Activated T-cell treated with anti-CD3 and anti-CD28 coated beads, Interleukin-2, amount 50 U/mL, for 24 hours (primary cell): ENCODE measurements around the gene POLL.
A peak's percentile ranks its signal among the peaks of the same experiment; 100 is the strongest.
"Not testable (repeated sequence)": the region's sequence is repeated elsewhere in the genome, so short reads cannot be mapped to it uniquely, and the experiment has no call there.

Source experiments
- DNase-seq: peaks from one replicate; pipeline ENCODE4 v3.0.0-alpha.2; 2020
- H3K27ac Mint-ChIP-seq: 2 replicates; pipeline ENCODE4 v1.8.0; 2020; ENCODE audit warnings: mild to moderate bottlenecking, mixed read lengths
- H3K27me3 Mint-ChIP-seq: 2 replicates; pipeline ENCODE4 v1.8.0; 2020; ENCODE audit warnings: mixed read lengths
- H3K36me3 Mint-ChIP-seq: 2 replicates; pipeline ENCODE4 v1.8.0; 2020; ENCODE audit warnings: low read depth, mixed read lengths
- H3K4me1 Mint-ChIP-seq: 2 replicates; pipeline ENCODE4 v1.8.0; 2020; ENCODE audit warnings: low read depth, mixed read lengths
- H3K4me3 Mint-ChIP-seq: 2 replicates; pipeline ENCODE4 v1.8.0; 2020; ENCODE audit warnings: mild to moderate bottlenecking, moderate library complexity, mixed read lengths
- H3K9me3 Mint-ChIP-seq: 2 replicates; pipeline ENCODE4 v1.8.0; 2020; ENCODE audit warnings: mixed read lengths

POLL gene

GRCh38 chr10:101593331-101593730 lies 5.3 kb upstream of the POLL start:
- H3K4me1 Mint-ChIP-seq, H3K36me3 Mint-ChIP-seq, H3K9me3 Mint-ChIP-seq: not testable (repeated sequence)

GRCh38 chr10:101588879-101589278 lies 822 bp upstream of the POLL start:
- Mint-ChIP-seq H3K4me3 (peak overlapping the region; percentile 93), H3K27me3 (no peaks in the 10 kb centered on the region), H3K9me3 (no peaks in the 10 kb centered on the region), H3K4me1 (peaks cover 26% of the 10 kb centered on the region), H3K36me3 (peaks cover 37% of the 10 kb centered on the region), H3K27ac (no peak overlapping the region)
- no peak for DNase-seq

More at GRCh38 chr10:101593331-101593730, 5.3 kb upstream of the POLL start:
- not testable (repeated sequence) for H3K27ac Mint-ChIP-seq, H3K27me3 Mint-ChIP-seq, DNase-seq, H3K4me3 Mint-ChIP-seq

- H3K9me3 Mint-ChIP-seq = no peaks in the 10 kb centered on the region
- H3K36me3 Mint-ChIP-seq = peaks cover 57% of the 10 kb centered on the region
- H3K4me1 Mint-ChIP-seq = peaks cover 26% of the 10 kb centered on the region
- H3K4me3 Mint-ChIP-seq = peak overlapping the region; percentile 26
- peak overlapping the region; percentile 31 for H3K27ac Mint-ChIP-seq
- DNase-seq = no peak
- H3K27me3 Mint-ChIP-seq = no peaks in the 10 kb centered on the region
These were observed 2.2 kb downstream of the POLL start for GRCh38 chr10:101585841-101586240.

- Mint-ChIP-seq H3K9me3 (no peaks in the 10 kb centered on the region), H3K27me3 (no peaks in the 10 kb centered on the region), H3K4me3 (no peak overlapping the region), H3K27ac (no peak overlapping the region), H3K36me3 (peaks cover 69% of the 10 kb centered on the region), H3K4me1 (peaks cover 5% of the 10 kb centered on the region)
- no peak for DNase-seq
These were observed 7.3 kb downstream of the POLL start for GRCh38 chr10:101580486-101581399.

GRCh38 chr10:101579516-101579870 lies 8.6 kb downstream of the POLL start:
- no peaks in the 10 kb centered on the region for H3K9me3 Mint-ChIP-seq
- no peak overlapping the region for H3K4me3 Mint-ChIP-seq
- no peak for DNase-seq
- H3K27me3 Mint-ChIP-seq = no peaks in the 10 kb centered on the region
- peaks cover 59% of the 10 kb centered on the region for H3K36me3 Mint-ChIP-seq
- peaks cover 2% of the 10 kb centered on the region for H3K4me1 Mint-ChIP-seq
- H3K27ac Mint-ChIP-seq = no peak overlapping the region

GRCh38 chr10:101578803-101579515 lies 9.1 kb downstream of the POLL start:
- DNase-seq = no peak
- Mint-ChIP-seq H3K4me1 (no peaks in the 10 kb centered on the region), H3K4me3 (no peak overlapping the region), H3K36me3 (peaks cover 56% of the 10 kb centered on the region), H3K27me3 (no peaks in the 10 kb centered on the region), H3K27ac (no peak overlapping the region), H3K9me3 (no peaks in the 10 kb centered on the region)

GRCh38 chr10:101578192-101578591 lies 9.9 kb downstream of the POLL start:
- peak; percentile 23 for DNase-seq
- no peaks in the 10 kb centered on the region for H3K4me1 Mint-ChIP-seq
- H3K27me3 Mint-ChIP-seq = no peaks in the 10 kb centered on the region
- peak overlapping the region; percentile 40 for H3K27ac Mint-ChIP-seq
- peaks cover 49% of the 10 kb centered on the region for H3K36me3 Mint-ChIP-seq
- no peaks in the 10 kb centered on the region for H3K9me3 Mint-ChIP-seq
- H3K4me3 Mint-ChIP-seq = no peak overlapping the region

- Mint-ChIP-seq H3K36me3 (peaks cover 43% of the 10 kb centered on the region), H3K9me3 (no peaks in the 10 kb centered on the region), H3K27me3 (no peaks in the 10 kb centered on the region), H3K4me3 (no peak overlapping the region), H3K4me1 (no peaks in the 10 kb centered on the region), H3K27ac (peak overlapping the region; percentile 6)
- DNase-seq = peak; percentile 26
These were observed 10.8 kb downstream of the POLL start for GRCh38 chr10:101577121-101577871.

GRCh38 chr10:101576211-101576863 lies 11.7 kb downstream of the POLL start:
- Mint-ChIP-seq H3K9me3 (no peaks in the 10 kb centered on the region), H3K36me3 (peaks cover 38% of the 10 kb centered on the region), H3K4me1 (no peaks in the 10 kb centered on the region), H3K27ac (peak overlapping the region; percentile 38), H3K27me3 (no peaks in the 10 kb centered on the region), H3K4me3 (no peak overlapping the region)
- DNase-seq = peak; percentile 25

GRCh38 chr10:101575580-101576210 lies 12.4 kb downstream of the POLL start:
- no peak overlapping the region for H3K4me3 Mint-ChIP-seq
- no peaks in the 10 kb centered on the region for H3K9me3 Mint-ChIP-seq
- peaks cover 5% of the 10 kb centered on the region for H3K27me3 Mint-ChIP-seq
- H3K27ac Mint-ChIP-seq = peak overlapping the region; percentile 70
- peak; percentile 21 for DNase-seq
- peaks cover 3% of the 10 kb centered on the region for H3K4me1 Mint-ChIP-seq
- peaks cover 33% of the 10 kb centered on the region for H3K36me3 Mint-ChIP-seq

- Mint-ChIP-seq H3K27ac (no peak overlapping the region), H3K27me3 (peaks cover 7% of the 10 kb centered on the region), H3K9me3 (no peaks in the 10 kb centered on the region), H3K36me3 (peaks cover 27% of the 10 kb centered on the region), H3K4me3 (no peak overlapping the region), H3K4me1 (peaks cover 7% of the 10 kb centered on the region)
- no peak for DNase-seq
These were observed 13.0 kb downstream of the POLL start for GRCh38 chr10:101575091-101575490.

GRCh38 chr10:101573885-101574753 lies 13.9 kb downstream of the POLL start:
- peaks cover 15% of the 10 kb centered on the region for H3K27me3 Mint-ChIP-seq
- H3K4me1 Mint-ChIP-seq = peaks cover 12% of the 10 kb centered on the region
- H3K4me3 Mint-ChIP-seq = no peak overlapping the region
- DNase-seq = no peak
- no peak overlapping the region for H3K27ac Mint-ChIP-seq
- no peaks in the 10 kb centered on the region for H3K9me3 Mint-ChIP-seq
- peaks cover 19% of the 10 kb centered on the region for H3K36me3 Mint-ChIP-seq

- H3K4me3 Mint-ChIP-seq = no peak overlapping the region
- DNase-seq = no peak
- peaks cover 29% of the 10 kb centered on the region for H3K27me3 Mint-ChIP-seq
- H3K9me3 Mint-ChIP-seq = no peaks in the 10 kb centered on the region
- H3K4me1 Mint-ChIP-seq = peaks cover 12% of the 10 kb centered on the region
- no peak overlapping the region for H3K27ac Mint-ChIP-seq
- peaks cover 6% of the 10 kb centered on the region for H3K36me3 Mint-ChIP-seq
These were observed 15.3 kb downstream of the POLL start for GRCh38 chr10:101572785-101573184.
